Measurements from ENCODE around the gene SHISAL2A. TPM values are rescaled to one million over a fixed set of nuclear protein-coding genes. Genes with fewer than 3 reads are reported as not detected.

Gene SHISAL2A
- total RNA-seq, 1 donor from 2014 or later, result not detected

DNA sequence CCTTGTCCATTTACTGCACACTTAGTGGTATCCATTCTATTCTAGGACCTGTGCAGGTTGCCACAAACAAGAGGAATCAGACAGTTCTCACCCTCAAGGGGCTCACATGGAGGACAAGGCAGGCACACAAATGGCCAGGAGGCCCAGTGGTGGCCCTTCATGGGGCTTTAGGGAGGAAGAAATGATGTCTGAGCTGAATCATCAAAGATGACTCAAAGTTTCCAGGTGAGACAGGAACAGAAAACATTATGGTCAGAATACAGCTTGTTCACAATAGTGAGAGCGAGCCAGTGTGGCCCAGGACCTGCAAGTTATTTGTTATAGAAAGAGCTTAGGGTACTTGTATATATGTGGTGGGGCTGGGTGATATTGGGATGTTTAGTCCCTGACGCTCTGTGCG lies 26.4 kb downstream of the SHISAL2A start:
- DNase-seq (ENCODE audit: low read depth, low spot score), result no peak

GRCh38 chr1:52659851-52660596 lies 27.1 kb downstream of the SHISAL2A start:
- DNase-seq (ENCODE audit: low read depth, low spot score), result no peak

- DNase-seq (ENCODE audit: low read depth, low spot score), result no peak
Observed at GRCh38 chr1:52660807-52661206, 27.8 kb downstream of the SHISAL2A start.

- DNase-seq (ENCODE audit: low read depth, low spot score), result peak; percentile 37
Observed at GRCh38 chr1:52662645-52663313, 29.8 kb downstream of the SHISAL2A start.

DNA sequence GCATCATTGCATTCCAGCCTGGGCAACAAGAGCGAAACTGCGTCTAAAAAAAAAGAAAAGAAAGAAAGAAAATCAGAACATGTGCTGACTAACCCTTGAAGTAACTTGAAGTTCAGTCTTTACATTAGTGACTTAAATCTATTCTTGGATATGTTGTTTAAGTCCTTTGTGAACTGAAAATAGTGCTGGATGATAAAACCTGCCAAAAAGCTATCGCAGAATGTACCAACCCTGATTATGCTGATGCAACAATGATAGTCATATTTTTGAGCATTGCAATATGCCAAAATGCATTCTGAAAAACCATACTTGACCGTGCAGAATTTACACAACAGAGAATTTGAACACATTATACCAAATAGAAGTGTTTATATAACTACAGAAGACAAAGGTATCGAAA lies 30.7 kb downstream of the SHISAL2A start:
- no peak for DNase-seq (ENCODE audit: low read depth, low spot score)

DNA sequence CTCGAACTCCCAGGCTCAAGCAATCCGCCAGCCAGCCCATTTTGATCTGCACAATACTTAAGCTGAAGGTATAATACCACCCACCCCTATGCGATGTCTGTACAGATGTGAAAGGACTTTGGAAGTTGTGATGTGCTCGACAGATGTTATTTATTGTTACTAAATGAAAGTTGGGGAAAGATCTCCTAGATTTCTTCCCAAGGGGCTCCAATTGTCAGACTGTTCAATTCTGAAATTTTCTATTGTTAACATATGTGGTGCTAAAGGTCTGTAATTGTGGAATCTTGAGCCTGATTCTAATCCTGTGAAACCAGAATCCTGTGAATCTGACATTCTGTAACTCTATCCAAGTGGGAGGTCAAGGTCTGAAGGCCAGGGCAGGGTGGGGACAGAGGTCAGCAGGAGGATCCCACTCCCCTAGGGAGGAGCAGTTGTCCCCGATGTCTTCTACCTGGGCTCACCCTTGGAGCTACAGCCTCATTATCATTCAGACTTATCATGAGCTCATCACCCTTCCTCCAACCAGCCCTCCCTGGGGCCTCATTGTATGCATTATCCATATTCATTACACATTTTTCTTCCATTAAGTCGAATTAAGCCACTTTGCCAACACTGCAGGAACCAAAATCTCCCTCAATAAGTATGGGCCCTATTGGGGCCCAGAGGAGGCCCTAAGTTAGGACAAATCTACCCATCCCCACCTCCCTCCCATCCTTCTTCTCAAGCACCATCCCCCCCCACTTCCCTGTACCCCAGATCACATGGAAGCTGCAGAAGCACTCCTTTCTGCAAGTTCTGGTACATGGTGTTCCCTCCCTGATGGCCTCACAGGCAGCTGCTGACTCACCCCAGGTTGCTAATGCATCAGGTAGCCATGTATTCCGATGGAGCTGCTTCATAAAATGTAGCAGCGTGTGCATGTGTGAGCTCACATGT lies 32.3 kb downstream of the SHISAL2A start:
- DNase-seq (ENCODE audit: low read depth, low spot score), result no peak

DNA sequence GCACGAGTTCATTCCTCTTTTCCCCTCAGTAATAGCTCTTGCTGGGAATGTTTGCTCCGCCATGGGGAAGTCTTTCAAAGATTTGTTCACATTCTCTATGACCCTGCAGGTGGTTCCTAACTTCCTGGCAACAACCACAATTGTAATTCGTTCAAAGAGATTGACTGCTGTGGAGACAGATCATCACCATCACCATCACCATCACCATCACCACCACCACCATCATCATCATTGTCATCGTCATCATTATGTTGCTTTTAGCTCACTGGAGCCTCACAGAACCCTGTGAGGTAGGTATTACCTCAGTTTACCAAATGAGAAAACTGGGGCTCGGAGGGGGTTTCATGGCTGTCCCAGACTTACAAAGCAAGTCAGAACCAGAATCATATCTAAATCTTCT lies 34.3 kb downstream of the SHISAL2A start:
- no peak for DNase-seq (ENCODE audit: low read depth, low spot score)

GRCh38 chr1:52667984-52668383 lies 35.0 kb downstream of the SHISAL2A start:
- no peak for DNase-seq (ENCODE audit: low read depth, low spot score)

GRCh38 chr1:52668711-52669110 lies 35.7 kb downstream of the SHISAL2A start:
- DNase-seq (ENCODE audit: low read depth, low spot score), result no peak

- DNase-seq (ENCODE audit: low read depth, low spot score), result no peak
Observed at GRCh38 chr1:52669696-52670095, 36.7 kb downstream of the SHISAL2A start.

- no peak for DNase-seq (ENCODE audit: low read depth, low spot score)
Observed at GRCh38 chr1:52670604-52671003, 37.6 kb downstream of the SHISAL2A start.

GRCh38 chr1:52672946-52673345 lies 40.0 kb downstream of the SHISAL2A start:
- no peak for DNase-seq (ENCODE audit: low read depth, low spot score)

GRCh38 chr1:52673513-52673912 lies 40.5 kb downstream of the SHISAL2A start:
- no peak for DNase-seq (ENCODE audit: low read depth, low spot score)

- DNase-seq (ENCODE audit: low read depth, low spot score), result no peak
Observed at GRCh38 chr1:52674497-52675384, 41.8 kb downstream of the SHISAL2A start.

DNA sequence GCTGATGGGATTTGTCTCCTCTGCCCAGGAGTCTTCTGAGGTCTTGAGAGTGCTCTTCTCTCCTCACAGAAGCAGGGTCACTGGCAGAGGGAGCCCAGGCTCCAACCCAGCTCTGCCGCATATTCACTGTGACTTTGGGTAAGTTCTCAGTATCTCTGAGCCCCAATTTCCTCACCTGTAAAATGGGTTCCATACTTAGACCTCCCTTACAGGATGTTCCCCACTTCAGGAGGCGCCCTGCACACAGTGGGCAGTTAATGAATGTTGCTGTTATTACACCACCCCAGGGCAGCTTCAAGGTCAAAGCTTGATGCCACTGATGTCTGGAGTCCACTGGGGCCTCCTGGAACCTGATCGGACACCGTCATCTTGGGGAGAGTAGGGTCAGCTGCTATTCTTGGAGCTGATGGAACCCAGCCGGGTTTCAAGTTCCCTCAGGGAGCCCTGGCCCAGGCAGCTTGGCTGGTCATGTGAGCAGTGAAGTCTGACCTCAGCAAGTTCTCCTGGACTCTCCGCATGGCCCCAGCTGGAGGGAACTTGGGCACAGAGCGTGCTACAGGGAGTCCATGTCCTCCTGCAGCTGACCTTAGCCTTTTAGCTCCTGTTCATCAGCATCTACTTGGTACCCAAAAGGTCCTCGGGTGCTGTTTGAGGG lies 43.4 kb downstream of the SHISAL2A start:
- no peak for DNase-seq (ENCODE audit: low read depth, low spot score)

- no peak for DNase-seq (ENCODE audit: low read depth, low spot score)
Observed at GRCh38 chr1:52677076-52677806, 44.3 kb downstream of the SHISAL2A start.

GRCh38 chr1:52679048-52679447 lies 46.1 kb downstream of the SHISAL2A start:
- DNase-seq (ENCODE audit: low read depth, low spot score), result no peak

DNA sequence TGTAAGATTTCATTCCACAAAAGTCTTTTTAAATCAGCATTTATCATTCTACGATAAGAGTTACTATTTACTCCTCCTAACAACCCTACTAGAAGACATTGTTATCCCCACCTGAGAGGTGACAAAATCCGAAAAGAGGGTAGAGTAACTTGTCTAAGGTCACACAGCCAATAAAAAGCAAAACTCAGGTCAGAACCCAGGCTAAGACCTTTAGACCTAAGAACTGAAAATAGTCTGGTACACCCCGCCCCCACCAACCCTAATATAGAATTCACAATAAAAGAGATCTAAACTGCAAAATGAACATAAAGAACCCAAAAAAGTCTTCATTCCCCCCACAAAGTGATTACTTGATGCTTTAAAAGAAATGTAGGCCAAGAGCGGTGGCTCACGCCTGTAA lies 46.5 kb downstream of the SHISAL2A start:
- DNase-seq (ENCODE audit: low read depth, low spot score), result no peak

DNA sequence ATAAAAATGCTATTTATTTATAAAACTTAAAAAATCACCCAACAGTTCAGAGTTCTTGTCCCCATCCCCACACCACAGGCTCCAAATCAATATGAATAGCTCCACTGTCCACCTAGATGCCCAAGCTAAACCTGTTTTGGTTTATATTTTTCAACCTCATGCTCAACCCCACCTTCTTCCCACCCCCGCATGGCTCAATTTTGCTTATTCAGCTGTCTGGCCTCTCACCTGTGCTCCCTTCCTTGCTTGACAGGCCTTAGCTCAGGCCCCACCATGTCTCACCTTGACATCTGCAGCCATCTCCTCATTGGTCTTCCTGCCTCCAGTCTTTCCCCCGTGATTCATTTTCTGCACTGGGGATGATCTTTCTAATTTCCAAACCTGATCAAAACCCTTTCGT lies 47.4 kb downstream of the SHISAL2A start:
- no peak for DNase-seq (ENCODE audit: low read depth, low spot score)

GRCh38 chr1:52681136-52681535 lies 48.2 kb downstream of the SHISAL2A start:
- DNase-seq (ENCODE audit: low read depth, low spot score), result no peak

All from pulmonary artery endothelial cell (primary cell).